HUDEP-2 (cell line): ENCODE measurements around the gene RALA.
A peak's percentile ranks its signal among the peaks of the same experiment; 100 is the strongest.
"Not testable (repeated sequence)": the region's sequence is repeated elsewhere in the genome, so short reads cannot be mapped to it uniquely, and the experiment has no call there.

Experiments
- DNase-seq, 76 experiments: peaks; one replicate each; lab custom pipeline; 2025; ENCODE audit not compliant: unreplicated experiment in 76 of 76; lab: John Stamatoyannopoulos, UW

The RALA gene

DNA sequence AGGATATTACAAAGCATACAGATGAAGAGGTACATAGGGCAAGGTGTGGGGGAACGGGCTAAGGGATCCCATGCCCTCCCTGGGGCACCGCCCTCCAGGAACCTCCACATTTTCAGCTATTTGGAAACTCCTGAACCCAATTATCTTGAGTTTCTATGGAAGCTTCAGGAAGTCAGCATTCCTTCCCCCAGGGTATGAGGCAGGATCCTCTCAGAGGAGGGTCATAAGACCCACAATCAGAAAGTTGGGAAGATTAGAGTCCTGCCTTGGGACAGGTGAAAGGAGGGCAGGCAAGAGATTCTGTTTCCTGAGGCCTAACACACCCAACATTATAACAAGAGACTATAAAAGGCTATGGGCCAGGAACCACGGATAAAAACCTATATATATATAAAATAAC, 98.0 kb downstream of the RALA start:
- no peak for DNase-seq

DNA sequence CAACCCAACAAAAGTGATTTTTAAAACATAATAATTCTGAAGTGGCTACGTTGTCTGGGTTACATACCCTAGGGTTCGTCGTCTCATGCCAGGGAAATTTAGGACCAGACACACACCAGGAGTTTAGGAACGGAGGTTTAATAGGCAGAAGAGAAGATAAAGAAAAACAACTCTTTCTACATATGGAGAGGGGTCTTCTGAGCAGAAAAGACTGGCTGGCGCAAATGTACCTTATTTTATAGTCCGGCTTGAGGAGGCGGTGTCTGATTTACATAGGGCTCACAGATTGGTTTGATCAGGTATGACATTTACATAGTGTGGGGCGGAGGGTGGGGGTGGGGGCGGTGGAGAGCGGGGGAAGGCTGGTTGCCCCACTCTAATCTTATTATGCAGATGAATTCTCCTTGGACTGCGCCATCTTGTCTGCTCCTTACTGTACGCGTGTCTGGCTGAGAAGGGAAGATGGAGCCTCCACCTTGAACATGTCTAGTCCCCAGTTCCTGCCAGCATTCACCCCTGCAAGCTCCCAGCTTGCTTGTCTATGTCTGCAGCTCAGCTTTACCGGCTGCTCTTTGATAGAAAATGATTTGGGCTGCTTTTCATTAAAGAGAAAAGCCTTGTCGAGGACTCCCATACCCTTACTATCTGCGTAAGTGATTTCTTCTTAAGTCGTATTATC, 98.7 kb downstream of the RALA start:
- no peak for DNase-seq

GRCh38 chr7:39727231-39728012, 104.0 kb downstream of the RALA start:
- no peak for DNase-seq

GRCh38 chr7:39732837-39733804, 109.7 kb downstream of the RALA start:
- DNase-seq: peak in 75 of 76 experiments; percentile 24 to 92 (median 74)

GRCh38 chr7:39733881-39734632, 110.7 kb downstream of the RALA start:
- DNase-seq: no peak

- DNase-seq: no peak
Observed at GRCh38 chr7:39734633-39735004, 111.2 kb downstream of the RALA start.

GRCh38 chr7:39735903-39736302, 112.5 kb downstream of the RALA start:
- peak in 30 of 76 experiments; percentile 6 to 44 (median 19) for DNase-seq

DNA sequence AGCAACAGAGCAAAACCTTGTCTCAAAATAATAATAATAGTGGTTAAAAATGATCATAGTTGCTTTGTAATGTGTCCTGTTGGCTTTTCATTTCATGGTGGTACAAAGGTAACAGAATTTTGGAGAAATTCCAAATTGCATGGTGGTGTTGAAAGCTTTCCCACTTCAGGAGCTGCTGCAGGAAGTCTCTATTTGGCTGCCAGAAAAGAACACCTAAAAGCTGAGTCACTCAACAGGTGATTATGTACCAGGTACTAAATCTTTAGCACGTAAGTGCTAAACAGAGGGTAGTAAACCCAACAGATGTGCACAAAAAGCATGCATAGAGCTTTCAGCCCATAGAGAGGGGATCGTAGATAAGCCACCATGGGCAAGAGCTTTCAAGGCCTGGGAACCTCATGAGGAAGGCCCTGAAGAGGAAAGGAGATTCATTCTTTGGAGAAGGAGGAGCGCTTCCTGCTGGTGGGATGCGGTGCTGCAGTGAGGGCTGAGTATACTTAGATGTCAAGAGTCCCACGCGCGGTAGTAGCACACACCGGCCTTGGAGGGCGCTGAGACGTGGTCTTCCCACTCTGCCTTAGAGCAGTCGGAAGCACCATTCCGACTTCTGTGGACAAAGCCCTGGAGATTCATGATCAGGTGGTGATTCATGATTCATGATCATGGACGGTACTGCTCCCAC, 118.7 kb downstream of the RALA start:
- DNase-seq: peak in 39 of 76 experiments; percentile 4 to 51 (median 27)

DNA sequence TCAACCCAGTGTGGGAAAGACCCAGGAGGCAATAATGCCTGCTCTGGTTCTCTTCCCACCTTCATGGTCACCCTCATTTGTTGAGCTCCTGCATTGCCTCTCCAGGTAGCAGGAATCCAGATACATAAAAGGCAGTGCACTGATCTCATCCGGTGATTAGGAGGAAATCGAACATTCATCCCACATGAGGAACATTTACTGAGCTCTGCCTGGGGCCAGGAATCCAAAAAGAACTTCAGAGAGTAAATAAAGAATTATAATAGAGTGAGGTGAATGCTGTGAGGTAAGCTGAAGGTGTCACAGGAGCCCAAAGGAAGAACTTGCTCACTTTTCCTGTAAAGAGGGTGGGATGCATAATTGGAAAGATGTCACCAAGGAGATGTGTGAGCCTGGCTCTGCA, 121.2 kb downstream of the RALA start:
- no peak for DNase-seq

DNA sequence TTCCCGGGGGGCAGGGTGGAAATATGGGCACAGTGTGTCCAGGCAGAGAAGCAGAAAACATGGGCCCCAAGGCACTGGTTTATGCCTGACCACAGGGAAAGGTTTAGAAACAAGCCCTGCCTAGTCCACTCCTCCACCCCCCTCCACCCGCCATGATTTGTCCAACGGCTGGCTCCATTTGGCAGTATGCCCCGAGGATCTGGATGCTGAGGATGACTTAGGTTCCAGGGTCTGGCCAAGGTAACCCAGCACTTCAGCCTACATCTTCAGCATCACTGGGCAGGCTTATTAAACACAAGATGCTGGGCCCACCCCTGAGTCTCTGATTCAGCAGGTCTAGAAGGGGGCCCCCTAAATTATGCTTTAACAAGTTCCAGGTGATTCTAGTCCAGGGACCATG, 121.9 kb downstream of the RALA start:
- peak in 3 of 76 experiments; percentile 15 to 18 (median 15) for DNase-seq

DNA sequence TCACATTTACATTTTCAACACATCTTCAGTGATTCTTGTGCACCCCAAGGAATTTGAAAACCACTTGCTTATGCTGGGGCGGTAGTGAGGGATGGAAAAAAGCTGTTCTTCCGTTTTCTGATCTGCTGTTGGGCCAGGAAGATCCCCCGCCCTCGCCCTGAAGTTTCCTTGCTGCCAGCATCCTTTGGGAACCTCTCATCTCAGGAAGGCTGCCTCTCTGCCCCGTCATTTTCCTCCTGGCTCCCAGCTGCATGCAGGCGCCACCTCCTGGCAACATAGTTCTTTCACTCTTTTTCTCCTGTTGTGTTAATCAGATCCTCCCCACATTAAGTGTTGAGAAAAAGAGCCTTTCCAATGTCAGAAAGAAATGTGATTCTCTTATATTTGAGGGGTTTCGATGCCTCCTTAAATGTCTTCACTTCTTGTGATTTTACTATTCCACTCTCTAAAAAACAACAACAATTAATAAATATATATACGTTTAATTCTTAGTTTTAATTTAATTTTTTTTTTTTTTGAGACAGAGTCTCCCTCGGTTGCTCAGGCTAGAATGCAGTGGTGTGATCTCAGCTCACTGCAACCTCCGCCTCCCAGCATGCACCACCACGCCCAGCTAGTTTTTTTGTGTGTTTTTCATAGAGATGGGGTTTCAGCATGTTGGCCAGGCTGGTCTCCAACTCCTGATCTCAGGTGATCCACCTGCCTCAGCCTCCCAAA, 122.9 kb downstream of the RALA start:
- DNase-seq: peak in 57 of 76 experiments; percentile 9 to 74 (median 43)

DNA sequence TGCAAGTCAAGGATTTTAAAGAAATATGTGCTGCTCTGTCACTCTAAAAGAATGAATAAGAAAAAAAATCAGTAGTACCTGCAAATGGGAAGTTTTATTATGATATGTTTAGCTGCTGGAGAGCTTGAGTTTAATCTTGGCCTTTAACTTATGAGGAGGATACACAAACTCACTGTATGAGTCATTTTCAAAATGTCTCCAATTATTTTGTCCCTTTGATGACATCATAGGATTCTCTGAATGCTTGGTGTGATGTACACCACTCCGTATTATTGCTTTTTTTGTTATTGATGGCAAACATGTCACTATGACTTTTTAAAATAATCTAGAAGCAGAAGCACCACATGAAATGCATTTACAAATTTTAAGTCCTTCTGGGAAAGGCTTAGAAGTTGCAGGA, 125.8 kb downstream of the RALA start:
- no peak for DNase-seq

DNA sequence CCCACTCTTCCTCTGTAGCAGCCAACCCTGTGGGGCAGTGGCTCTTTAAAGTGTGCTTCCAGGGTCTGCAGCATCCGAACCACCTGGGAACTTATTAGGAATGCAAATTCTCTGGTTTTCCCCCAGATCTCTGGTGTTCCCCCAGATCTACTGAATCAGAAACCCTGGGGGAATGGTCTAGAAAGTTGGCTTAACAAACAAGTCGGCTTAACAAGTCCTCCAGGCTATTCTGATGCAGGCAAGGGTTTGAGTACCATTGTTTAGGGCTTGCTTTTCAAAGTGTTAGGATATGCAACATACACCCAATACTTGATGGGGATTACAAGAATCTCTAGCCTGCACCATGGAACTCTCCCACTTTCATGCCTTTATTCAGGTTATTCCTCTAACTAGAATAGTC, 126.3 kb downstream of the RALA start:
- no peak for DNase-seq

GRCh38 chr7:39750253-39751077, 127.1 kb downstream of the RALA start:
- DNase-seq: no peak

GRCh38 chr7:39753237-39753636, 129.9 kb downstream of the RALA start:
- not testable (repeated sequence) for DNase-seq

- no peak for DNase-seq
Observed at GRCh38 chr7:39753823-39754325, 130.5 kb downstream of the RALA start.

DNA sequence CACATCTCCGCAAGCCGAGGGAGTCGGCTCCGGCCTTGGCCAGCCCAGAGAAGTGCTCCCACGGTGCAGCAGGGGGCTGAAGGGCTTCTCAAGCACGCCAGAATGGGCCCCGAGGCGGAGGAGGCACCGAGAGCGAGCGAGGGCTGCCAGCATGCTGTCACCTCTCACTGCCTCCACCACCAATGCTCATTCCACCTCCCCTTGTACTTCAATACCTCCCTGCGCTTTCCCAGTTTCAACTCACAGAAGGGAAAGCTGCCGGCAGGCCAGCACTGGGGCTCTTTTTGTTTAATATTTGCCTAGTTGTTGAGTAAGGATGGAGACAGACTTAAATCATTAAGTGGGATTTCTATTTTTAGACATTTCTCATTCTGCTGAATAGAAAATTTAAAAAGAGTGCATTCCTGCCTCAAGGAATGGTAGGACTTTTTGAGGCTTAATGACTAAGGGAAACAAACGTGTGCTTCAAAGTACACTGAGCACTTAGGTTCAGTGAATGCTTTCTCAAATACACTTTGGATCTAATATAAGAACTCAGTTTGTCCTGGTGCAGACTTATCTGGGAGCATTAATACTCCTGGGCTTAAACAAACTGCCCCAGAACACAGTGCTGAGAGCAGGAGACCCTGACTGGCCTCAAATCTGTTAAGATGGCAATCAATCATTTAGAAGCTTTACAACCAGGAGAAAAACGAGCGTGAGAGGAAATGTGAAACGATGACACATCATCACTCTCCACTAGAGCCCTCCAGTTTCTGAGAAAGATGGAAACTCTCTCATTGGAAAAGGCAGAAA, 131.2 kb downstream of the RALA start:
- DNase-seq: no peak
